ENCODE results near the gene PLPPR4.
"Not testable (repeated sequence)": the region's sequence is repeated elsewhere in the genome, so short reads cannot be mapped to it uniquely, and the experiment has no call there.

PLPPR4 gene, protein sequence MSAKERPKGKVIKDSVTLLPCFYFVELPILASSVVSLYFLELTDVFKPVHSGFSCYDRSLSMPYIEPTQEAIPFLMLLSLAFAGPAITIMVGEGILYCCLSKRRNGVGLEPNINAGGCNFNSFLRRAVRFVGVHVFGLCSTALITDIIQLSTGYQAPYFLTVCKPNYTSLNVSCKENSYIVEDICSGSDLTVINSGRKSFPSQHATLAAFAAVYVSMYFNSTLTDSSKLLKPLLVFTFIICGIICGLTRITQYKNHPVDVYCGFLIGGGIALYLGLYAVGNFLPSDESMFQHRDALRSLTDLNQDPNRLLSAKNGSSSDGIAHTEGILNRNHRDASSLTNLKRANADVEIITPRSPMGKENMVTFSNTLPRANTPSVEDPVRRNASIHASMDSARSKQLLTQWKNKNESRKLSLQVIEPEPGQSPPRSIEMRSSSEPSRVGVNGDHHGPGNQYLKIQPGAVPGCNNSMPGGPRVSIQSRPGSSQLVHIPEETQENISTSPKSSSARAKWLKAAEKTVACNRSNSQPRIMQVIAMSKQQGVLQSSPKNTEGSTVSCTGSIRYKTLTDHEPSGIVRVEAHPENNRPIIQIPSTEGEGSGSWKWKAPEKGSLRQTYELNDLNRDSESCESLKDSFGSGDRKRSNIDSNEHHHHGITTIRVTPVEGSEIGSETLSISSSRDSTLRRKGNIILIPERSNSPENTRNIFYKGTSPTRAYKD

DNA sequence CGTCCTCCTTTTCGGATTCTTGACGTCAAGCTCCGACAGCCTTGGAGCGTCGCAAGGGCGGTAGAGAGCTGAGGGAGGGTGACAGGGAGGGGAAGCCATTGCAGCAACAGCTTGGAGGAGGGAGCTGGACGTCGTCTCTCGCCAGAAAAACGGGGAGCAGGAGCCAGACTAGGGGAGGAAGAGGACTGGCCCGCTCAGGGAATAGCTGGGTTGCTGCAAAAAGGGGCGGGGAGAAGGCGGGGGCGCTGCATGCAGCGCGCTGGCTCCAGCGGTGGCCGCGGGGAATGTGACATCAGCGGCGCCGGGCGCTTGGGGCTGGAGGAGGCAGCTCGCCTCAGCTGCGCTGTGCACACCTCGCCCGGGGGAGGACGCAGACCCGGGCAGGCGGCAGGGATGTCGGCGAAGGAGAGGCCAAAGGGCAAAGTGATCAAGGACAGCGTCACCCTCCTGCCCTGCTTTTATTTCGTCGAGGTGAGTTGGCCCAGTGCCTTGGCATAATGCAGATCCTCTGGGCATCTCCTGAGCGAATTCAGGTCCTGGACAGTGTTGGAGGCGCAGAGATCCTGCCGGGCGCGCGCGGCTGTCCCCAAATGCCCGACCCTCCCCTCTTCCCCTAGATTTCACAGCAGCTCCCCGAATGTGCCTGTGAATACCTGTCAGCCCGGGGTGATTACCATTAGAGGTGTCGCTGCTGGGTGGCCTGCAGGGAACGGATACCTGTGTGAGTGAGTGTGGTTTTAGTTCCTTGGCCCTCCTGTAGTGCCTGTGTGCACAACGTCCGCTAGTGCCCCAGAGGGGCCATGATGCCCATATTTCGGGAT lies at the start of gene PLPPR4:
Gene PLPPR4, plus strand, starts transcription at position 292 of the 821 bp plus-strand sequence. Its CDS starts 102 bp downstream, at position 394.
- in situ Hi-C loops (cut with HindIII; ENCODE audit: low sequenced_read_pairs) = no loop called here

DNA sequence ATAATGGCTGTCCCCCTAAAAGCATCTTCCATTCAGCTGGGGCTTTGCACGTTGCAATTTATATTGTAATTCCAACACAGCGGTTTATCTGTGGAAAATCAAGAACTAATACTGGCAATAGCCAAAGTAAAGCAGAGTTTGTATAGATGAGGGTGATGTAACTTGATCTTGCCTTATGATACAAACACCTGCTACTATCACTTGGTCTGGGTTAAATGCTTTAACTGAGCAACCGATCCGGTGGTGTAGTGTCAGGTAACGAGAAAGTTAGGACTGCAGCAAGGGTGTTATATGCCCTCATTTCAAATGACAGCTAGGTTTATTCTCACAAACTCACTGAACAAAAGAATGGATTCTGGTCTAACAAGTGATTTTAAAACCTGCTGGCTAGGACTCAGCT lies 47.3 kb upstream of the PLPPR4 start:
- in situ Hi-C loops (cut with HindIII; ENCODE audit: low sequenced_read_pairs) = no loop called here

DNA sequence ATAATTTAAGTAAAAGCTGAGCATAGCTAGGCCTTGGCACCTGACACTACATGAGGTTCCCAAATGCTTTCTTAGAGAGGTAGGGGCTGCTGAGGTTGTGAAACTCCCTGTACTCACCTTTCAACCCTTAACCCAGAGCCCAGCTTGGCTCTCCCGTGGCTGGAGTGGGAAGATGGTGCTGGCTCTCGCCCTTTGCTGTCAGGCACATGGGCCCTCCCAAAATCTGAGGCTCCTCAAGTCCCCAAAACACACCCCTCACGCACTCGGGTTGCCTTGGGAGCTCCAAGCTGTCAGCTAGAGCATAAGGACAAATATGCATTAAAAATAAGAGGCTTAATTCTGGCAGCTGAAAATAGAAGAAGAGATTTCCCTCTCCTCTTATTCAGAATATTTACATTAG lies 46.7 kb upstream of the PLPPR4 start:
- in situ Hi-C loops (cut with HindIII; ENCODE audit: low sequenced_read_pairs) = no loop called here

DNA sequence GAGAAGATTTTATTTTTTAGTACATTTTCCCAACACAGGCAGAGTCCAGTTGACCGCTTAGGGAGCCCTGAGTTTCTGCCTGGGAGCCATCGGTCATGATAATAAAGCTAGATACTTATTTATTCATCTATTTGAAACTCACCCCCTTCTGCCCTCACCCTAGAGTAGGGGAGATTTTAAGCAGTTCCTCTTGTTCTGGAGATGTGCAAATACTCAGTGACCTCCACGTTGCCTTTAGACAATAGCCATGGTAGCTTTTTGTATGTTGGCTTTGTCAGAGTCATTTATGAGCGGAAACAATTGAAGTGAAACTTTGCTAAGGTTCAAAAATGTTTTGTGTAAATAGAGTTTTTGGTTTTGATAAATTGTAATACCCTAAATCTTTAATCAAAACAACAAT lies 45.7 kb upstream of the PLPPR4 start:
- in situ Hi-C loops (cut with HindIII; ENCODE audit: low sequenced_read_pairs) = no loop called here

DNA sequence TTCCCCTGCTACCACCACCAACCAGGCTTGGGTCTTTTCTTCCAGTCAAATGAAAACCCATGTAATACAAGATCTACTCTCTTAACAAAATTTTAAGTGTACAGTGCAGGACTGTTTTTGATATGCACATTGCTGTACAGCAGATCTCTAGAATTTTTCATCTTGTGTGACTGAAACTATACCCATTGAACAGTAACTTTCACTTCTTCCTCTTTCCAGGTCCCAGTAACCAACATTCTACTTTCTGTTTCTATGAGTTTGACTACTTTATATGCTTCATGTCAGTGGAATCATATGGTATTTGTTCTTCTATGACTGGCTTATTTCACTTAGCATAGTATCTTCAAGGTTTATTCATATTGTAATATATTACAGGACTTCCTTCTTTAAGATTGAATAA lies 45.3 kb upstream of the PLPPR4 start:
- in situ Hi-C loops (cut with HindIII; ENCODE audit: low sequenced_read_pairs) = no loop called here

DNA sequence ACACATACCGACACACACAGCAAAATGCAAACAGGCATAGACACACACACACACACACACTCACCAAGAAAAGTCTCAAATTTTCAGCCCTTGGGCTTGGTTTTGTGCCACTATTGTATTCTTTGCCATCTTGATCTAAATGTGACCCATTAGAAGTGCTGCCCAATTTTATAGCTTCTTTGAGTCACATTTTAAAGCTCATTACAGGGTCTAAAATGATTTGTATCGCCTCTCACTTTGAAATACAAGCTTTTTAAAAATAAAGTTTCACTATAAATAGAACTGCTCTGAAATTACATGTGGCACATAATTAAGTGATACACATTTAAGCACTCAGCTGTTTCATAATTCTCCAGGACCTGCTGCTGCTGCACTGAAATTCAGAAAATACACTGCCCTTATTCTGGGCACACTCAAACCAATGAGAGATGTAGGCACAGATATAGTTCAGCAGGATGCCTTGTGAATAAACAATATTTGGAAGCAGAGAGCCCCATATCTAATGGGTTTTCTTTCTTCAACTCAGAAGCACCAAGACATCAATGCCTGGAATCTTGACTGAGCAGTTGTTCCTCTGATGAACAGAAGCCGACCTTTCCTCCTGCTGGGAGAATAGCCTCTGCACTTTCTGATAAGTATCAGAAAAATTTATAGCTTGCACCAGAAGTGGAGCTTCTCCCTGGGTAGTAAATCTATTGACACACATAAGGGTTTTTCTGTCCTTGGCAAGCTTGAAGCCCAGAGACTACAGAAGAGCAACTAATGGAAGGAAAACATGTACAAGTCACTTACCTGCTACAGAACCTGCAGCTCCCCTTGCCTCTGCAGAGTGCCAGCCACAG lies 37.0 kb upstream of the PLPPR4 start:
- in situ Hi-C loops (cut with HindIII; ENCODE audit: low sequenced_read_pairs) = no loop called here

DNA sequence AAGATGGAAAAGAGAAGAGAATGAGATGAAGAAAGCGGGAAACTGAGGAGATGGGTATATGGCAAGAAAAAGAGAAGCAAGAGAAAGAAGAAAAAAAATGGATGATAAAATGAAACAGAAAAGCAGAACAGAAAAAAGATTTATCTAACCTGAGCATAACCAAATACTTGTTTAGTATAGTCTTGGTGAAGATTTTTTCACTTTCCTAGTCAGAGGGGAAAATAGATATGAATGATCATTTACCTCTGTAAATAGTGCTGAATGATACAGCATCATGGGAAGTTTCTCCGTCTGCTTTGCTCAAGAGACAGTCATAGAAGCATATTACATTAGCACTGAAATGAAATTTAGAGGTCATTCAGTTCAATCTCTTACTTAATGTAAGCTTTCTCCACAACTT lies 36.1 kb upstream of the PLPPR4 start:
- in situ Hi-C loops (cut with HindIII; ENCODE audit: low sequenced_read_pairs) = no loop called here

DNA sequence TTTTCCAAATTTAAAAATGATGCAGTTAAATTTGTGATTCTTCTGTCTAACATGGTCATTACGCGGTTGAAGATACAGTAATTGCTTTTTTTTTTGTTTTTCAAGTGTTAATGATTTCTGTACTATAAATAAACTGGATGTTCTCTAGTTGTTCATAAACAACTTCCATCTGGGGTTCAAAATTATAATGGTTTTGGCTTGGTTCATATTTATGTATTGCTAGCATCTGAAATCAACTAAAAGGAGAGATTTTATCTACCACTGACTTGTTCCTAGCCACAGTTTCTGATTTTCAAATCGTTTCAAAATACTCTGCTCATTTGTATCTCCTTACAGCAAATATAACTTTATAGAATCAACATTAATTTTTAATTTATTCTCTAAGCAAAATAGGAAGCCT lies 35.2 kb upstream of the PLPPR4 start:
- in situ Hi-C loops (cut with HindIII; ENCODE audit: low sequenced_read_pairs) = no loop called here

DNA sequence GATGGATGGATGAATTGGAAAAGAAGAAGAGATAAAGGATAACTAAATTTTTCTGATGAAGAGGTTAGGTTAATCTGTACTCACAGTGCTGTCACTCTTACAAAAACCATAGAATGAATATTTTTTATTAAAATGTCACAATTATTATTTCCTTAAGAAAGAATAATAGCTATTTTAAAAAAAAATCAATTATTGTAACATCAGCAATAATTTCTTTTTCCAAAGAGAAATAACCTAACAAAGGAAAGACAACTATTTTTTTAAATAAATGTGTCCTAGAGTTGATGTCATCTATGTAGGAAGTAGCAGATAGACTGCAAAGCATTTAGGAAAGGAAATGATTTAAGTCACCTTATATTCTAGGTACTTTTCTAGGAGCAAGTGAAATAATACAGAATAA lies 33.6 kb upstream of the PLPPR4 start:
- in situ Hi-C loops (cut with HindIII; ENCODE audit: low sequenced_read_pairs) = no loop called here

DNA sequence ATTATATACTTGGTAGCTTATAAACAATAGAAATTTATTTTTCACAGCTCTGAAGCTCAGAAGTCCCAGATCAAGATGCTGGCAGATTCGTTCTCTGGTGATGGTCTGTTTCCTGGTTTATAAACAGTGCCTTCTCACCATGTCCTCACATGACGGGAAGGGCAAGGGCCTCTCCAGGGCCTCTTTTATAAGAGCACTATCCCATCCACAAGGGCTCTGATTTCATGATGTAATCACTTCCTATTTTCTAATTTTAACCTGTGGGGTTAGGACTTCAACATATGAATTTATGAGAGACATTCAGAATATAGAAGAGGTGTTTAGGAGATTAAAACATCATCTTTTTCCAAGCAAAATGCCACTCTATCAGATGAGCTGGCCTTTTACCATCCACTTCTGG lies 32.1 kb upstream of the PLPPR4 start:
- in situ Hi-C loops (cut with HindIII; ENCODE audit: low sequenced_read_pairs) = no loop called here

DNA sequence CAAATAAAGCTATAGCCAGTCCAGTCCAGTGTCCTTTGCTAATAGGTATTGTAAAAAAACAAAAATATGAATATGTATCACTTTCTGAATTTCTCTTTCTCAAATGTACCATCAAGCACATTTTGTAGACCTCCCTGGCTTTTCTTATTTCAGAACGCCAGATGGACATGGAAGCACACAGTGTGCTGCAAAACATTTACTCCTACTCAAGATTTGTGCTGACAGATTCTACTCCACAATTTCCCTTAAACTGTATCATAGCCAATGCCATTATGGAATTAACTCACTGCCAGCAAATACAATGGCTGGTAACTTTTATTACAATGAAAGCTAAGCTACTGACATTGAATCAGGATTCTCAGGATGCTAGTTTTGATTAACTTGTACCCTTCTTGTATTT lies 30.8 kb upstream of the PLPPR4 start:
- in situ Hi-C loops (cut with HindIII; ENCODE audit: low sequenced_read_pairs) = no loop called here

DNA sequence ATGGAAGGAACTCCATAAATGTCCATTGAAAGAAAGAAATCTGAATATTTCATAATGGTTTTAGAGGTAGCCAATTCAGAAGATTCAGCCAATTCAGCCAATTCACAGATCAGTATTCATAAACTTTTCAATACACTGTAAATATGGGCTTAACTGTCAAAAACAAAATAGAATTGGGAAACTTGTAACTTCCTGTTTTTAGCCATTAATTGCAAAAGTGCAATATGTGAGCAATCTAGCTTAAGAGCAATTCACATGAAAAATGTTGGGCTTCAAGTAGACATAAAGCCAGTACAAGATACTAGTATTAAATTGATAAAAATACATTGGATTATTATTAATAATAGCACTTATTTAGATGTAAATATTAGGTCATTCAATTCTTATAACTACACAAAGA lies 27.5 kb upstream of the PLPPR4 start:
- in situ Hi-C loops (cut with HindIII; ENCODE audit: low sequenced_read_pairs) = no loop called here

DNA sequence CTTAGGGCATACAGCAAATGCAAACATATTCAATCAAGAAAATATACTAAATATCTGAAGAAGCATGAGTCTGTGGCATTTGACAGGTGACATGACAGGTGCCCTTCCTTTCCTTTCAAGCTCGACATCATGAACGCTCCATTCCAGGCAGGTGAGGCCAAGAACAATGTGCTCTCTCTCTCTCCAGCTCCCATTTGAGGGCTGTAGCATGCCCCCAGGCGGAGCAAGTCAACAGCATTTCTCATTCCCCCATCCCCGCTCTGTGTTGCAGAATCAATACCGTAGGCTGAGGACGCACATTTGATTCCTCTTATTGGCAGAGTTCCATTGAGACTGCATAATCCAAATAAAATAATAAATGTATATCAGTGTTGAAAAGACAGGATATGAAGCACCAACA lies 24.6 kb upstream of the PLPPR4 start:
- in situ Hi-C loops (cut with HindIII; ENCODE audit: low sequenced_read_pairs) = no loop called here

DNA sequence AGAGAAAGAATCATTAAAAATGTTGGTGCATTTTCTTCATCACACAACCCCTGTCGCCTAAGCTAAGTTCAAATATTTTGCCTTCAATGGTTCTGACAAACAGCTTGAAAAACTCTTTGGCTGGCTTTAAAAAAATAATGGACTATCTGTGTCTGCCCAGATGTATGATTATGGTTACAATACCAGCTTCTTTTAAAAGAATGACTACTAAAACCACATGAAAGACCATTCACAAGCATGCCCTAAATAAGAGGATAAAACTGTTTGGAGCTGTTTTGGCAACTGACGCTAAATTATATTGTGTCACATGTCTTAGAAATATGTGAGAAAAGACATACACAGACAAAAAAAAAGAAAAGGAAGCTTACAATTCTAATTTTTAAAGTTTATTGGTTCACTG lies 23.7 kb upstream of the PLPPR4 start:
- in situ Hi-C loops (cut with HindIII; ENCODE audit: low sequenced_read_pairs) = no loop called here

DNA sequence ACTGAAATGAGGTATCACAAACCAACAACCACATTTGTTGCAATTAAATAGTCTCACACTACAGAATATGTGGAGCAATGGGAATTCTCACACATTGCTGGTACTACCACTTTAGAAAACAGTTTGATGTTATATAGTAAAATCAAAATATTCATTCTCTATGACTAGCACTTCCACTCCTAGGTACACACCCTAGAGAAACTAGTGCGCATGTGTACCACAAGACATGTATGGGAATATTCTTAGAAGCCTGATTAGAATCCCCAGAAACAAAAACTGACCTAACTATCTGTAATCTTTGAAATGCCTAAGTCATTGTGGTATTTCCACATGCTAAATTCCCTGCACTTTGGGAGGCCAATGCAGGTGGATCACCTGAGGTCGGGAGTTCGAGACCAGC lies 18.1 kb upstream of the PLPPR4 start:
- in situ Hi-C loops (cut with HindIII; ENCODE audit: low sequenced_read_pairs) = no loop called here

DNA sequence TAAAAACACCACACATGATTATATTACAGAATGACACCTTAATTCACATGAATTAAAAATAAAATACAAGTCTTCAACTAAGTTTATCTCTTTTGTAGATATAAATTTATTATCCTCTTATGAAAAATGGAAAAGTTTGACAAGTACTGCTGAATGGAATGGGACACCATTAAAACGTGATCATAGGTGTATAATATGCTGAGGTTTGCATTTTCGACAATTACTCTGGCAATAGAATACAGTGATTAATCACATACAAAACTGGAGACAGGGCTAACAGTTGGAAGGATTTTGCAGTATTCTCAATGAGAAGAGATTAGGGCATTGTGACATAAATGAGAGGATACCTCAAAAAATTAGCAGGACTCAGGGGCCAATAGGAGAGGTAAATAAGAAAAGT lies 17.1 kb upstream of the PLPPR4 start:
- in situ Hi-C loops (cut with HindIII; ENCODE audit: low sequenced_read_pairs) = no loop called here

DNA sequence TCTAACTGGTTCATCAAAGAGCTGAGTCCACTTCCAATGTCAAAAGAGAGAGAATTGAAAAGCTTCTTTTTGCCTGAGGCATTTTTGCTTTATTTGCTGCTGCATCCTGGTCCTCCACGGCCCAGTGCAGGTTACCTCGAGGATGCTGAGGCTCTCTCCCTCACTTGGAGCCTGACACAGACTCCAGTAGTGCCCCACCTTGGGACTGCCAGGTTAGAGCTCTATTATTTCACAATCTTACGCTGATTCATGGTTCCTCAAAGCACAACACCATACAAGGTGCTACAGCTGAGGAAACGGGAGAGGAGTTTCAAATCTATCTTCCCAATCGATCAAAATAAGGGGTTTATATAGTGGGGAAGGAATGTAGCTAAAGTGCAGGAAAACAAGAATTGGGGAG lies 13.6 kb upstream of the PLPPR4 start:
- in situ Hi-C loops (cut with HindIII; ENCODE audit: low sequenced_read_pairs) = no loop called here

DNA sequence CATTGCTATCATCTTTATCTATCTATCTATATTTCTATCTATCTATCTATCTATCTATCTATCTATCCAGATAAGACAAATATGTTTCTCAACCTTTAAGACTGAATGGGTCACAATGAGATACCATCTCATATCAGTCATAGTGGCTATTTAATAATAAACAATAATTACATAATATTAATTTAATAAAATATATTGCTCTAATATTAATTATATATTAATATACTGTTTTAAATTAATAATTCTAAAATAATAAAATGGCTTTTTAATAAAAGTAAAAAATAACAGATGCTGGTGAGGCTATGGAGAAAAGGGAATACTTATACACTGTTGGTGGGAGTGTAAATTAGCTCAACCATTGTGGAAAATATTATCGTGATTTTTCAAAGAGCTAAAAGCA lies 13.0 kb upstream of the PLPPR4 start:
- in situ Hi-C loops (cut with HindIII; ENCODE audit: low sequenced_read_pairs) = no loop called here

DNA sequence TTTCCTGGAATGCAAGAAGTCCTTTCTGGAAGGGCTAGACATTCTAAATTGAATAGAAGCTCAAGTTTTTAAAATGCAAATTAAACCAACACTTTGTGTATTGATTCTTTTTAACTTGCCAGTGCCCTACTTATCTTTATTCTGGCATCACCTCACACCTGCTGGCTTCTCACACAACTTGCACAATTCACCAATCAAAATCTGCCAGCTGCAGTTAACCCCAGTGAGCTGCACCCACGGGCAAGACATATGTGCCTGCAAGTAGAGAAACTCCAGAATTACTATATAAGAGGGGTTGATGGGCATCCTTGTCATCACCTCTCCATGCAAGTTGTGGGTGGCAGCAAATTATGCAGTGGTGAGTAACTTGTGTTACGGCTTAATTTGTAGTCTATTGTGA lies 11.7 kb upstream of the PLPPR4 start:
- in situ Hi-C loops (cut with HindIII; ENCODE audit: low sequenced_read_pairs) = no loop called here

DNA sequence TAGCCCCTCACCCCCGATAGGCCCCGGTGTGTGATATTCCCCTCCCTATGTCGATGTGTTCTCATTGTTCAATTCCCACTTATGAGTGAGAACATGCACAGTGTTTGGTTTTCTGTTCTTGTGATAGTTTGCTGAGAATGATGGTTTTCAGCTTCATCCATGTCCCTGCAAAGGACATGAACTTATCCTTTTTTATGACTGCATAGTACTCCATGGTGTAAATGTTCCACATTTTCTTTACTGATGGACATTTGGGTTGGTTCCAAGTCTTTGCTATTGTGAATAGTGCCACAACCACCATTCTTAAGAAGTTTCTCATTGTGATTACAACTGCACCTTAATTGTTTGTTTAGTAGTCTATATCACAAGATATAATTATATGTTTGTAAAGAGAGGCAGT lies 3.9 kb upstream of the PLPPR4 start:
- in situ Hi-C loops (cut with HindIII; ENCODE audit: low sequenced_read_pairs) = not testable (repeated sequence)

DNA sequence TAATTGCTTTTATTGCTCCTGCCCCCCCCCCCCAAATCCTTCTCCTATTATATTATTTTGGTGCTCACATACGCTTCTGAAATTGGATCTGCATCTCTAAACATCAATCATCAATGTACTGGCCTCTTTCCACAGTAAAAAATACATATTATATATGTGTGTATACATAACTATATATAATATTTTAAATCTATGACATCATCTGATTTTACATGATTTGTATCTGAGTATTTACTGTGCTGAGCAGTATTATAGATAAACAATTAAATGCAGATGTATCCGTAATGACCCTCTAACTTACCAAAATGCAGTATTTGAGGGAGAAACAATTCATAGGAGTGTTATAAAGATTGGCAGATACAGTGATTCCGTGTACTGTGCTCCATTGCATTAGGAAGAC lies 832 bp downstream of the PLPPR4 start:
- in situ Hi-C loops (cut with HindIII; ENCODE audit: low sequenced_read_pairs) = no loop called here
